Suprapubic skin (tissue), 4 donors: Measurements from ENCODE around the gene ARHGAP4.

ENCODE experiments used
- CTCF ChIP-seq, 2 donors: fragments of 200-600 bp in 1 of 2; fragments of 450-650 bp in 1 of 2; sonication (generic) in 1 of 2; IDR thresholded peaks; one replicate each; pipeline ENCODE4 v1.5.1; 2016 to 2019; ENCODE audit warnings: antibody characterized with exemption in 2 of 2, mild to moderate bottlenecking in 1 of 2, moderate library complexity in 1 of 2
- EP300 ChIP-seq: sonication (generic); formaldehyde crosslinking; IDR thresholded peaks from one replicate; pipeline ENCODE4 v1.6.1; 2017; ENCODE audit warnings: antibody characterized with exemption
- POLR2A ChIP-seq, 2 donors: fragments of 450-650 bp; IDR thresholded peaks; one replicate each; pipeline ENCODE4 v1.6.1; 2017; ENCODE audit warnings: antibody characterized with exemption in 2 of 2, mild to moderate bottlenecking in 2 of 2, moderate library complexity in 2 of 2
- POLR2AphosphoS5 ChIP-seq, 3 donors: sonication (generic); formaldehyde crosslinking; IDR thresholded peaks; one replicate each; pipeline ENCODE4 v1.6.1; 2017; ENCODE audit warnings: antibody characterized with exemption in 3 of 3

DNA sequence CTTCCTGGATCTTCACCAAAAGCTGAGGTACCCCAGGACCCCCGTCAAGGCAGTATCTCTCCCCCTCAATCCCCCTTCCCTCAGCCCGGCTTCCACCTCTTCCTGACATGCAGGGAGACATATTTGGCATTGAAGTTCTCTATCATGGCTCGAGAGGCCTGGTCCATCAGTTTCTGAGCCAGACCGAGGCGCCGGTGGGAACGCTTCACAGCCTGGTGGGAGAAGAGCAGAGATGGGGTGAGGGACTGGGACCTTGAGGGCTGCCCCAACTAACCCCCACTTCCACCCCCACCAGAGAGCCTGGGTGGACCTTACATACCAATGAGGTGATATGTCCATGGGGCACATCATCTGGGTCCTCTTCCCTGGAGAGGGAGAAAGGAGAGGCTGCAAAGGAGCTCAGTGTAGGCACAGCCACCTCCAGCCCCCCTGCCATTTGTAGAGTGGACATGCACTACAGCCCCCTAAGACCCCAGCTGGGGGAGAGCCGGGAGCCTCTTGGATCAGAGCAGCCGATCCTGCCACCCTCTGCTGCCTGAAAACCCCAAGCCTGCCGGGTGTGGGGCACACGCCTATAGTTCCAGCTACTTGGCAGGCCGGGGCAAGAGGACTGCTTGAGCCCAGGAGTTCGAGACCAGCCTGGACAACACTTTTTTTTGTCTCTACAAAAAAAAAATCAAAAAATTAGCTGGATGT, 6.3 kb upstream of the ARHGAP4 start:
- TF ChIP-seq CTCF (IDR thresholded peaks at IDR 0.05) (no peak), POLR2A (IDR thresholded peaks at IDR 0.05) (no peak), POLR2AphosphoS5 (IDR thresholded peaks at IDR 0.05) (no peak), EP300 (no peak)
